ENCODE data around the gene H2BK1.

H2BK1 gene

DNA sequence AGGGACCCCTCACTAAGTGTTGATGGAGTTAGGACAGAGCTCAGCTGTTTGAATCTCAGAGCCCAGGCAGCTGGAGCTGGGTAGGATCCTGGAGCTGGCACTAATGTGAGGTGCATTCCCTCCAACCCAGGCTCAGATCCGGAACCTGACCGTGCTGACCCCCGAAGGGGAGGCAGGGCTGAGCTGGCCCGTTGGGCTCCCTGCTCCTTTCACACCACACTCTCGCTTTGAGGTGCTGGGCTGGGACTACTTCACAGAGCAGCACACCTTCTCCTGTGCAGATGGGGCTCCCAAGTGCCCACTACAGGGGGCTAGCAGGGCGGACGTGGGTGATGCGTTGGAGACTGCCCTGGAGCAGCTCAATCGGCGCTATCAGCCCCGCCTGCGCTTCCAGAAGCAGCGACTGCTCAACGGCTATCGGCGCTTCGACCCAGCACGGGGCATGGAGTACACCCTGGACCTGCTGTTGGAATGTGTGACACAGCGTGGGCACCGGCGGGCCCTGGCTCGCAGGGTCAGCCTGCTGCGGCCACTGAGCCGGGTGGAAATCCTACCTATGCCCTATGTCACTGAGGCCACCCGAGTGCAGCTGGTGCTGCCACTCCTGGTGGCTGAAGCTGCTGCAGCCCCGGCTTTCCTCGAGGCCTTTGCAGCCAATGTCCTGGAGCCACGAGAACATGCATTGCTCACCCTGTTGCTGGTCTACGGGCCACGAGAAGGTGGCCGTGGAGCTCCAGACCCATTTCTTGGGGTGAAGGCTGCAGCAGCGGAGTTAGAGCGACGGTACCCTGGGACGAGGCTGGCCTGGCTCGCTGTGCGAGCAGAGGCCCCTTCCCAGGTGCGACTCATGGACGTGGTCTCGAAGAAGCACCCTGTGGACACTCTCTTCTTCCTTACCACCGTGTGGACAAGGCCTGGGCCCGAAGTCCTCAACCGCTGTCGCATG is 27.2 kb upstream of the H2BK1 start:
- TF ChIP-seq, protein P1, sequence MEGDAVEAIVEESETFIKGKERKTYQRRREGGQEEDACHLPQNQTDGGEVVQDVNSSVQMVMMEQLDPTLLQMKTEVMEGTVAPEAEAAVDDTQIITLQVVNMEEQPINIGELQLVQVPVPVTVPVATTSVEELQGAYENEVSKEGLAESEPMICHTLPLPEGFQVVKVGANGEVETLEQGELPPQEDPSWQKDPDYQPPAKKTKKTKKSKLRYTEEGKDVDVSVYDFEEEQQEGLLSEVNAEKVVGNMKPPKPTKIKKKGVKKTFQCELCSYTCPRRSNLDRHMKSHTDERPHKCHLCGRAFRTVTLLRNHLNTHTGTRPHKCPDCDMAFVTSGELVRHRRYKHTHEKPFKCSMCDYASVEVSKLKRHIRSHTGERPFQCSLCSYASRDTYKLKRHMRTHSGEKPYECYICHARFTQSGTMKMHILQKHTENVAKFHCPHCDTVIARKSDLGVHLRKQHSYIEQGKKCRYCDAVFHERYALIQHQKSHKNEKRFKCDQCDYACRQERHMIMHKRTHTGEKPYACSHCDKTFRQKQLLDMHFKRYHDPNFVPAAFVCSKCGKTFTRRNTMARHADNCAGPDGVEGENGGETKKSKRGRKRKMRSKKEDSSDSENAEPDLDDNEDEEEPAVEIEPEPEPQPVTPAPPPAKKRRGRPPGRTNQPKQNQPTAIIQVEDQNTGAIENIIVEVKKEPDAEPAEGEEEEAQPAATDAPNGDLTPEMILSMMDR (conservative IDR thresholded peaks at IDR 0.05; ENCODE audit: control insufficient read depth, insufficient read depth, low read depth, low read length) = no peak

DNA sequence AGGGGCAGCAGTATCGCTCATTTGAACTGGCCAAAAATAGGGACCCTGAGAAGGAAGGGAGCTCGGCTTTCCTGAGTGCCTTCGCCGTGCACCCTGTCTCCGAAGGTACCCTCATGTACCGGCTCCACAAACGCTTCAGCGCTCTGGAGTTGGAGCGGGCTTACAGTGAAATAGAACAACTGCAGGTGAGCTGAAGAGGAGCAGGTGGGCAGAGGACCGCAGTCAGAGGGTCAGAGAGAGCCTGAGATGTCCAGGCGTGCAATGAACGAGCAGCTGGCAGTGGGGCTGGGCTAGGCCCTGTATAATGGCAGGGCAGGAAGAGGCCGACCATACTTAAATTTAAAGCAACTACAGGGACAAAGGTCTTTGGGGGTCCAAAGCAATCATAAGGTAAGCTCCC is 26.1 kb upstream of the H2BK1 start:
- H3K4me3 ChIP-seq (ENCODE audit: control insufficient read depth, low read depth, low read length) = no peak overlapping the region
- TF ChIP-seq, protein P1 (conservative IDR thresholded peaks at IDR 0.05; ENCODE audit: control insufficient read depth, insufficient read depth, low read depth, low read length) = no peak
- DNase-seq (ENCODE audit: low read depth) = no peak

More for the DNA sequence above, 27.2 kb upstream of the H2BK1 start:
- DNase-seq (ENCODE audit: low read depth) = no peak
- no peak overlapping the region for H3K4me3 ChIP-seq (ENCODE audit: control insufficient read depth, low read depth, low read length)

DNA sequence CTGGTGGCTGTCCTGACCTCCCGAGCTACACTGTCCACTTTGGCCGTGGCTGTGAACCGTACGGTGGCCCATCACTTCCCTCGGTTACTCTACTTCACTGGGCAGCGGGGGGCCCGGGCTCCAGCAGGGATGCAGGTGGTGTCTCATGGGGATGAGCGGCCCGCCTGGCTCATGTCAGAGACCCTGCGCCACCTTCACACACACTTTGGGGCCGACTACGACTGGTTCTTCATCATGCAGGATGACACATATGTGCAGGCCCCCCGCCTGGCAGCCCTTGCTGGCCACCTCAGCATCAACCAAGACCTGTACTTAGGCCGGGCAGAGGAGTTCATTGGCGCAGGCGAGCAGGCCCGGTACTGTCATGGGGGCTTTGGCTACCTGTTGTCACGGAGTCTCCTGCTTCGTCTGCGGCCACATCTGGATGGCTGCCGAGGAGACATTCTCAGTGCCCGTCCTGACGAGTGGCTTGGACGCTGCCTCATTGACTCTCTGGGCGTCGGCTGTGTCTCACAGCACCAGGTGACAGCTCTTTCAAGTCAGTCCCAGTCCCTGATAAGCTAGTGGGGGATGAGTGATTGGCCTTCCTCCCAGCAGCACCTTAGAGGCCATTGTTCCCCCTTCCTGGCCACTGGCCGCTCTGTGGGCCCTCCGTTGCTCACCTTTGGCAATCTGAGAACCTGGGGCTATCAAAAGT is 25.0 kb upstream of the H2BK1 start:
- DNase-seq (ENCODE audit: low read depth) = no peak
- TF ChIP-seq, protein P1 (conservative IDR thresholded peaks at IDR 0.05; ENCODE audit: control insufficient read depth, insufficient read depth, low read depth, low read length) = no peak
- no peak overlapping the region for H3K4me3 ChIP-seq (ENCODE audit: control insufficient read depth, low read depth, low read length)

DNA sequence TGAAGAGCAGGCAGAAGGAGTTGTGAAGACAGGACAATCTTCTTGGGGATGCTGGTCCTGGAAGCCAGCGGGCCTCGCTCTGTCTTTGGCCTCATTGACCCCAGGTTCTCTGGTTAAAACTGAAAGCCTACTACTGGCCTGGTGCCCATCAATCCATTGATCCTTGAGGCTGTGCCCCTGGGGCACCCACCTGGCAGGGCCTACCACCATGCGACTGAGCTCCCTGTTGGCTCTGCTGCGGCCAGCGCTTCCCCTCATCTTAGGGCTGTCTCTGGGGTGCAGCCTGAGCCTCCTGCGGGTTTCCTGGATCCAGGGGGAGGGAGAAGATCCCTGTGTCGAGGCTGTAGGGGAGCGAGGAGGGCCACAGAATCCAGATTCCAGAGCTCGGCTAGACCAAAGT is 23.5 kb upstream of the H2BK1 start:
- H3K4me3 ChIP-seq (ENCODE audit: control insufficient read depth, low read depth, low read length) = peak overlapping the region; percentile 92
- TF ChIP-seq, protein P1 (conservative IDR thresholded peaks at IDR 0.05; ENCODE audit: control insufficient read depth, insufficient read depth, low read depth, low read length) = no peak
- no peak for DNase-seq (ENCODE audit: low read depth)

DNA sequence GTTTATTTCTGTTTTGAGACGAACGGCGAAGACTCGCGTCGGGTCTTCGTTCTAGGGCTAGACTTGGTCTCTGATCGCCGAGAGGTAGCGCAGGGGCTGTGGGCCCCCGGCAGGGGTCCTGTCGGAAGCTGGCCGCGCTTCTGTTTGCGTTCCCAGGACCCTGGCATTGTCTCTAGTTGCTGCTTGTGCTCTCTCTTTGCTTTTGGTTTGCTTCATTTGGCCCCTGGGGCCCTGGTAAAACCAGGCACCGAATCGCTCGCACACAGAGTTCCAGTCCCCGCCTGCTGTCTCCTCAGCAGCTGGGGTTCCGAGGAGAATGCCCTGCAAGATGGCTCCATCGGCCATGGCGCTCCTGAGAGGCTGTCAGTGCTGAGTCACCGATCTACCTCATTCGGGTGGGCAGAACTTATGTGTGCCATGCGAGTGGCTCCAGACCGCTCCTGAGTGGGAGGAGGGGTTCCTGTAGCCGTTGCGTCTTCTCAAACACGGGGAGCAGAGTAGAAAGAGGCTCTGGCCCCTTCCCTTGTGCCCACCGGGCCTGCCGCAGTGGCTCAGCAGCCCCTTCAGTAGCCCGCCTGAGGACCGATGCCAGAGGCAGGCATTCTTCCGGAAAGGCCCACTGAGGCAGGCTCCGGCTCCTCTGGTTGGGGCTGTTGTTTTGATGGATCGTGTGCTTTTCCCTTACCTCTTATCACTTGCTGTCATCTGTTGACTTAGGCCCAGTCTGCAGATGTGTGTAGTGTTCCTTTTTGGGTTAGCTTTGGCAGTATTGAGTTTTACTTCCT is 22.8 kb upstream of the H2BK1 start:
- DNase-seq (ENCODE audit: low read depth) = peak; percentile 87
- TF ChIP-seq, protein P1 (conservative IDR thresholded peaks at IDR 0.05; ENCODE audit: control insufficient read depth, insufficient read depth, low read depth, low read length) = no peak
- peak overlapping the region; percentile 92 for H3K4me3 ChIP-seq (ENCODE audit: control insufficient read depth, low read depth, low read length)

Data from fibroblast of mammary gland (primary cell).